ENCODE results near the gene SPOCK1.
"Not testable (repeated sequence)": the region's sequence is repeated elsewhere in the genome, so short reads cannot be mapped to it uniquely, and the experiment has no call there.

The SPOCK1 gene

GRCh38 chr5:137498736-137499505 lies at the start of gene SPOCK1:
SPOCK1 (minus strand) TSS chr5:137499326.
- H3K4me3 ChIP-seq (ENCODE audit: low read length): peak within 1 kb of the TSS; percentile 90
- H3K27me3 ChIP-seq (replicated peaks; ENCODE audit: control insufficient read depth, insufficient read depth, low read length): no peaks in the 10 kb centered on the region
- peaks cover 18% of the 10 kb centered on the region for H3K4me1 ChIP-seq (ENCODE audit: control insufficient read depth, insufficient read depth, low read length)
- H3K9ac ChIP-seq (ENCODE audit: low read length): peak within 1 kb of the TSS; percentile 91
- no peaks in the 10 kb centered on the region for H3K9me3 ChIP-seq (ENCODE audit: control insufficient read depth, low read length)
- DNase-seq (ENCODE audit: low read depth): peak; percentile 95
- no peaks in the 10 kb centered on the region for H3K36me3 ChIP-seq (ENCODE audit: control insufficient read depth, insufficient read depth, low read length, severe bottlenecking)

- H3K4me3 ChIP-seq (ENCODE audit: low read length): no peak overlapping the region
- no peak for DNase-seq (ENCODE audit: low read depth)
- H3K27me3 ChIP-seq (replicated peaks; ENCODE audit: control insufficient read depth, insufficient read depth, low read length): no peaks in the 10 kb centered on the region
- no peaks in the 10 kb centered on the region for H3K36me3 ChIP-seq (ENCODE audit: control insufficient read depth, insufficient read depth, low read length, severe bottlenecking)
- H3K9ac ChIP-seq (ENCODE audit: low read length): no peak overlapping the region
- peaks cover 2% of the 10 kb centered on the region for H3K9me3 ChIP-seq (ENCODE audit: control insufficient read depth, low read length)
- no peaks in the 10 kb centered on the region for H3K4me1 ChIP-seq (ENCODE audit: control insufficient read depth, insufficient read depth, low read length)
Measured at GRCh38 chr5:137545956-137546355, 46.8 kb upstream of the SPOCK1 start.

GRCh38 chr5:137535449-137535848 lies 36.3 kb upstream of the SPOCK1 start:
- H3K36me3 ChIP-seq (ENCODE audit: control insufficient read depth, insufficient read depth, low read length, severe bottlenecking); H3K4me3 ChIP-seq (ENCODE audit: low read length); H3K27me3 ChIP-seq (replicated peaks; ENCODE audit: control insufficient read depth, insufficient read depth, low read length); H3K9me3 ChIP-seq (ENCODE audit: control insufficient read depth, low read length); DNase-seq (ENCODE audit: low read depth); H3K4me1 ChIP-seq (ENCODE audit: control insufficient read depth, insufficient read depth, low read length); H3K9ac ChIP-seq (ENCODE audit: low read length): not testable (repeated sequence)

- H3K27me3 ChIP-seq (replicated peaks; ENCODE audit: control insufficient read depth, insufficient read depth, low read length): peaks cover 9% of the 10 kb centered on the region
- H3K36me3 ChIP-seq (ENCODE audit: control insufficient read depth, insufficient read depth, low read length, severe bottlenecking): no peaks in the 10 kb centered on the region
- no peak for DNase-seq (ENCODE audit: low read depth)
- H3K9me3 ChIP-seq (ENCODE audit: control insufficient read depth, low read length): peaks cover 8% of the 10 kb centered on the region
- no peak overlapping the region for H3K4me3 ChIP-seq (ENCODE audit: low read length)
- H3K9ac ChIP-seq (ENCODE audit: low read length): no peak overlapping the region
- H3K4me1 ChIP-seq (ENCODE audit: control insufficient read depth, insufficient read depth, low read length): no peaks in the 10 kb centered on the region
Measured at GRCh38 chr5:137533963-137534362, 34.8 kb upstream of the SPOCK1 start.

- Histone ChIP-seq H3K9ac (ENCODE audit: low read length) (no peak overlapping the region), H3K36me3 (ENCODE audit: control insufficient read depth, insufficient read depth, low read length, severe bottlenecking) (no peaks in the 10 kb centered on the region), H3K27me3 (replicated peaks; ENCODE audit: control insufficient read depth, insufficient read depth, low read length) (peaks cover 9% of the 10 kb centered on the region), H3K9me3 (ENCODE audit: control insufficient read depth, low read length) (peaks cover 8% of the 10 kb centered on the region), H3K4me3 (ENCODE audit: low read length) (no peak overlapping the region), H3K4me1 (ENCODE audit: control insufficient read depth, insufficient read depth, low read length) (no peaks in the 10 kb centered on the region)
- no peak for DNase-seq (ENCODE audit: low read depth)
Measured at GRCh38 chr5:137531266-137531665, 32.1 kb upstream of the SPOCK1 start.

- Histone ChIP-seq H3K4me3 (ENCODE audit: low read length) (no peak overlapping the region), H3K9ac (ENCODE audit: low read length) (no peak overlapping the region), H3K36me3 (ENCODE audit: control insufficient read depth, insufficient read depth, low read length, severe bottlenecking) (no peaks in the 10 kb centered on the region), H3K9me3 (ENCODE audit: control insufficient read depth, low read length) (no peaks in the 10 kb centered on the region), H3K27me3 (replicated peaks; ENCODE audit: control insufficient read depth, insufficient read depth, low read length) (peaks cover 18% of the 10 kb centered on the region), H3K4me1 (ENCODE audit: control insufficient read depth, insufficient read depth, low read length) (no peaks in the 10 kb centered on the region)
- no peak for DNase-seq (ENCODE audit: low read depth)
Measured at GRCh38 chr5:137521246-137521645, 22.1 kb upstream of the SPOCK1 start.

GRCh38 chr5:137516961-137517360 lies 17.8 kb upstream of the SPOCK1 start:
- H3K9ac ChIP-seq (ENCODE audit: low read length): no peak overlapping the region
- peaks cover 30% of the 10 kb centered on the region for H3K27me3 ChIP-seq (replicated peaks; ENCODE audit: control insufficient read depth, insufficient read depth, low read length)
- no peak overlapping the region for H3K4me3 ChIP-seq (ENCODE audit: low read length)
- H3K4me1 ChIP-seq (ENCODE audit: control insufficient read depth, insufficient read depth, low read length): no peaks in the 10 kb centered on the region
- no peaks in the 10 kb centered on the region for H3K36me3 ChIP-seq (ENCODE audit: control insufficient read depth, insufficient read depth, low read length, severe bottlenecking)
- DNase-seq (ENCODE audit: low read depth): no peak
- H3K9me3 ChIP-seq (ENCODE audit: control insufficient read depth, low read length): peaks cover 2% of the 10 kb centered on the region

GRCh38 chr5:137516251-137516797 lies 17.2 kb upstream of the SPOCK1 start:
- Histone ChIP-seq H3K4me3 (ENCODE audit: low read length) (no peak overlapping the region), H3K9ac (ENCODE audit: low read length) (no peak overlapping the region), H3K4me1 (ENCODE audit: control insufficient read depth, insufficient read depth, low read length) (no peaks in the 10 kb centered on the region), H3K27me3 (replicated peaks; ENCODE audit: control insufficient read depth, insufficient read depth, low read length) (peaks cover 31% of the 10 kb centered on the region), H3K9me3 (ENCODE audit: control insufficient read depth, low read length) (peaks cover 8% of the 10 kb centered on the region), H3K36me3 (ENCODE audit: control insufficient read depth, insufficient read depth, low read length, severe bottlenecking) (no peaks in the 10 kb centered on the region)
- DNase-seq (ENCODE audit: low read depth): no peak

- Histone ChIP-seq H3K9me3 (ENCODE audit: control insufficient read depth, low read length) (peaks cover 10% of the 10 kb centered on the region), H3K27me3 (replicated peaks; ENCODE audit: control insufficient read depth, insufficient read depth, low read length) (peaks cover 35% of the 10 kb centered on the region), H3K36me3 (ENCODE audit: control insufficient read depth, insufficient read depth, low read length, severe bottlenecking) (no peaks in the 10 kb centered on the region), H3K4me1 (ENCODE audit: control insufficient read depth, insufficient read depth, low read length) (no peaks in the 10 kb centered on the region), H3K9ac (ENCODE audit: low read length) (no peak overlapping the region), H3K4me3 (ENCODE audit: low read length) (no peak overlapping the region)
- DNase-seq (ENCODE audit: low read depth): no peak
Measured at GRCh38 chr5:137515238-137515637, 16.1 kb upstream of the SPOCK1 start.

GRCh38 chr5:137510671-137511070 lies 11.5 kb upstream of the SPOCK1 start:
- H3K9me3 ChIP-seq (ENCODE audit: control insufficient read depth, low read length): peaks cover 10% of the 10 kb centered on the region
- peaks cover 19% of the 10 kb centered on the region for H3K27me3 ChIP-seq (replicated peaks; ENCODE audit: control insufficient read depth, insufficient read depth, low read length)
- no peaks in the 10 kb centered on the region for H3K36me3 ChIP-seq (ENCODE audit: control insufficient read depth, insufficient read depth, low read length, severe bottlenecking)
- H3K4me3 ChIP-seq (ENCODE audit: low read length): no peak overlapping the region
- no peak overlapping the region for H3K9ac ChIP-seq (ENCODE audit: low read length)
- no peaks in the 10 kb centered on the region for H3K4me1 ChIP-seq (ENCODE audit: control insufficient read depth, insufficient read depth, low read length)
- DNase-seq (ENCODE audit: low read depth): no peak

- Histone ChIP-seq H3K36me3 (ENCODE audit: control insufficient read depth, insufficient read depth, low read length, severe bottlenecking) (no peaks in the 10 kb centered on the region), H3K9ac (ENCODE audit: low read length) (no peak overlapping the region)
- no peak for DNase-seq (ENCODE audit: low read depth)
Measured at GRCh38 chr5:137507150-137507549, 8.0 kb upstream of the SPOCK1 start.

More at GRCh38 chr5:137507150-137507549, 8.0 kb upstream of the SPOCK1 start:
- peaks cover 10% of the 10 kb centered on the region for H3K9me3 ChIP-seq (ENCODE audit: control insufficient read depth, low read length)
- H3K4me1 ChIP-seq (ENCODE audit: control insufficient read depth, insufficient read depth, low read length): peaks cover 4% of the 10 kb centered on the region
- H3K27me3 ChIP-seq (replicated peaks; ENCODE audit: control insufficient read depth, insufficient read depth, low read length): peaks cover 9% of the 10 kb centered on the region
- no peak overlapping the region for H3K4me3 ChIP-seq (ENCODE audit: low read length)
